ENCODE results near the gene TBCK. TPM values are rescaled to one million over a fixed set of nuclear protein-coding genes. Genes with fewer than 3 reads are reported as not detected.

TBCK gene
- total RNA-seq, 4 donors from 2014 or later, result 37.4 to 97.1 (median 48.3) TPM

GRCh38 chr4:106302062-106302438 lies 14.0 kb downstream of the TBCK start:
- Histone ChIP-seq H3K4me1 (no peaks in the 10 kb centered on the region), H3K27me3 (no peaks in the 10 kb centered on the region), H3K4me3 (no peak overlapping the region), H3K9me3 (no peaks in the 10 kb centered on the region), H3K36me3 (no peaks in the 10 kb centered on the region), H3K27ac (no peak overlapping the region)
- TF ChIP-seq, protein P1, sequence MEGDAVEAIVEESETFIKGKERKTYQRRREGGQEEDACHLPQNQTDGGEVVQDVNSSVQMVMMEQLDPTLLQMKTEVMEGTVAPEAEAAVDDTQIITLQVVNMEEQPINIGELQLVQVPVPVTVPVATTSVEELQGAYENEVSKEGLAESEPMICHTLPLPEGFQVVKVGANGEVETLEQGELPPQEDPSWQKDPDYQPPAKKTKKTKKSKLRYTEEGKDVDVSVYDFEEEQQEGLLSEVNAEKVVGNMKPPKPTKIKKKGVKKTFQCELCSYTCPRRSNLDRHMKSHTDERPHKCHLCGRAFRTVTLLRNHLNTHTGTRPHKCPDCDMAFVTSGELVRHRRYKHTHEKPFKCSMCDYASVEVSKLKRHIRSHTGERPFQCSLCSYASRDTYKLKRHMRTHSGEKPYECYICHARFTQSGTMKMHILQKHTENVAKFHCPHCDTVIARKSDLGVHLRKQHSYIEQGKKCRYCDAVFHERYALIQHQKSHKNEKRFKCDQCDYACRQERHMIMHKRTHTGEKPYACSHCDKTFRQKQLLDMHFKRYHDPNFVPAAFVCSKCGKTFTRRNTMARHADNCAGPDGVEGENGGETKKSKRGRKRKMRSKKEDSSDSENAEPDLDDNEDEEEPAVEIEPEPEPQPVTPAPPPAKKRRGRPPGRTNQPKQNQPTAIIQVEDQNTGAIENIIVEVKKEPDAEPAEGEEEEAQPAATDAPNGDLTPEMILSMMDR (IDR thresholded peaks at IDR 0.05), result no peak
- no peak for TF ChIP-seq POLR2A (IDR thresholded peaks at IDR 0.05)
- no peak for DNase-seq
- intact Hi-C loops (cut with DNase I; ENCODE audit: low total_unique reads), result no loop called here

GRCh38 chr4:106301393-106302061 lies 14.5 kb downstream of the TBCK start:
- H3K27ac ChIP-seq, result no peak overlapping the region
- intact Hi-C loops (cut with DNase I; ENCODE audit: low total_unique reads), result no loop called here
- H3K4me3 ChIP-seq, result no peak overlapping the region
- H3K36me3 ChIP-seq, result no peaks in the 10 kb centered on the region
- DNase-seq, result no peak
- TF ChIP-seq, protein P1 (IDR thresholded peaks at IDR 0.05), result no peak
- no peak for TF ChIP-seq POLR2A (IDR thresholded peaks at IDR 0.05)
- H3K4me1 ChIP-seq, result no peaks in the 10 kb centered on the region
- H3K27me3 ChIP-seq, result no peaks in the 10 kb centered on the region
- no peaks in the 10 kb centered on the region for H3K9me3 ChIP-seq

DNA sequence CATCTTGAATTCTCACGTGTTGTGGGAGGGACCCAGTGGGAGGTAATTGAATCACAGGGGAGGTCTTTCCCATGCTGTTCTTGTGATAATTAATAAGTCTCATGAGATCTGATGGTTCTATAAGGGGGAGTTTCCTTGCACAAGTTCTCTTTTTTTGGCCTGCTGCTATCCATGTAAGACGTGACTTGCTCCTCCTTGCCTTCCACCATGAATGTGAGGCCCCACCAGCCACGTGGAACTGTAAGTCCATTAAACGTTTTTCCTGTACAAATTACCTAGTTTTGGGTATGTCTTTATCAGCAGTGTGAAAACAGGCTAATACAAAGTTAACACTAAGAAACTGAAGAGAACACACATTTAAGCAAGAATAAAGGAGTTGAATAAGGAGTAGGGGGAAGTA lies 16.0 kb downstream of the TBCK start:
- intact Hi-C loops (cut with DNase I; ENCODE audit: low total_unique reads), result no loop called here
- no peaks in the 10 kb centered on the region for H3K9me3 ChIP-seq
- TF ChIP-seq POLR2A (IDR thresholded peaks at IDR 0.05), result no peak
- TF ChIP-seq, protein P1 (IDR thresholded peaks at IDR 0.05), result no peak

GRCh38 chr4:106297245-106298035 lies 18.6 kb downstream of the TBCK start:
- TF ChIP-seq POLR2A (IDR thresholded peaks at IDR 0.05), result no peak
- TF ChIP-seq, protein P1 (IDR thresholded peaks at IDR 0.05), result no peak
- intact Hi-C loops (cut with DNase I; ENCODE audit: low total_unique reads), result no loop called here
- H3K4me3 ChIP-seq, result no peak overlapping the region
- no peaks in the 10 kb centered on the region for H3K9me3 ChIP-seq
- no peak for DNase-seq
- H3K27me3 ChIP-seq, result no peaks in the 10 kb centered on the region
- H3K27ac ChIP-seq, result no peak overlapping the region
- H3K36me3 ChIP-seq, result no peaks in the 10 kb centered on the region
- H3K4me1 ChIP-seq, result no peaks in the 10 kb centered on the region

More for the DNA sequence above, 16.0 kb downstream of the TBCK start:
- Histone ChIP-seq H3K27me3 (no peaks in the 10 kb centered on the region), H3K36me3 (no peaks in the 10 kb centered on the region), H3K4me1 (no peaks in the 10 kb centered on the region), H3K4me3 (no peak overlapping the region), H3K27ac (no peak overlapping the region)
- DNase-seq, result no peak

DNA sequence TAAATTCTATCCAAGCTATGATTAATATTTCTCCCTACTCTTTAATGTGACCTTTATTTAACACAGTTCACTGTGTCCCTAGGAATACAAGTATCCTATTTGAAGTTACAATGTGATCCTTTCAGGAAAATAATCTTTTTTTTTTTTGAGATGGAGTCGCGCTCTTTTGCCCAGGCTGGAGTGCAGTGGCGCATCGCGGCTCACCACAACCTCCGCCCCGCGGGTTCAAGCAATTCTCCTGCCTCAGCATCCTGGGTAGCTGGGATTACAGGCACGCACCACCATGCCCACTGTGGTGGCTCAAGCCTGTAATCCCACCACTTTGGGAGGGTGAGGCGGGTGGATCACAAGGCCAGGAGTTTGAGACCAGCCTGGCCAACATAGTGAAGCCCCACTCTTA lies 21.9 kb downstream of the TBCK start:
- Histone ChIP-seq H3K4me3 (no peak overlapping the region), H3K9me3 (no peaks in the 10 kb centered on the region), H3K27me3 (no peaks in the 10 kb centered on the region), H3K4me1 (no peaks in the 10 kb centered on the region), H3K36me3 (no peaks in the 10 kb centered on the region), H3K27ac (no peak overlapping the region)
- intact Hi-C loops (cut with DNase I; ENCODE audit: low total_unique reads), result no loop called here
- TF ChIP-seq, protein P1 (IDR thresholded peaks at IDR 0.05), result no peak
- TF ChIP-seq POLR2A (IDR thresholded peaks at IDR 0.05), result no peak
- DNase-seq, result no peak

All from uterus (tissue), 4 donors.